Activated CD4-positive, alpha-beta T cell treated with anti-CD3 and anti-CD28 coated beads for 48 hours (primary cell): ENCODE measurements around the gene INTS11.
"Not testable (repeated sequence)": the region's sequence is repeated elsewhere in the genome, so short reads cannot be mapped to it uniquely, and the experiment has no call there.

ENCODE experiments used
- DNase-seq: peaks from one replicate; pipeline ENCODE4 v3.0.0-alpha.2; 2020

INTS11 gene

GRCh38 chr1:1324524-1325287 is at the start of gene INTS11, which contains the start of gene CPTP:
Gene INTS11, minus strand, starts transcription at chr1:1324660. Its CDS starts 52 bp downstream, at chr1:1324608.
Gene CPTP, plus strand, starts transcription at chr1:1324802. Its CDS starts 2,109 bp downstream, at chr1:1326911.
- DNase-seq, result peak; percentile 98

GRCh38 chr1:1373815-1374588 is 49.5 kb upstream of the INTS11 start:
- no peak for DNase-seq

- no peak for DNase-seq
Observed at GRCh38 chr1:1373051-1373814, 48.8 kb upstream of the INTS11 start.

GRCh38 chr1:1371746-1372711 is 47.6 kb upstream of the INTS11 start:
- peak; percentile 87 for DNase-seq

- DNase-seq, result peak; percentile 47
Observed at GRCh38 chr1:1371364-1371745, 46.9 kb upstream of the INTS11 start.

GRCh38 chr1:1370771-1371300 is 46.4 kb upstream of the INTS11 start:
- no peak for DNase-seq

GRCh38 chr1:1370094-1370493 is 45.6 kb upstream of the INTS11 start:
- DNase-seq, result not testable (repeated sequence)

GRCh38 chr1:1367315-1367714 is 42.9 kb upstream of the INTS11 start:
- DNase-seq, result no peak

GRCh38 chr1:1366699-1367066 is 42.2 kb upstream of the INTS11 start:
- DNase-seq, result no peak

- no peak for DNase-seq
Observed at GRCh38 chr1:1365875-1366698, 41.6 kb upstream of the INTS11 start.

GRCh38 chr1:1364266-1364665 is 39.8 kb upstream of the INTS11 start:
- DNase-seq, result no peak

GRCh38 chr1:1361982-1362423 is 37.5 kb upstream of the INTS11 start:
- no peak for DNase-seq

GRCh38 chr1:1361233-1361981 is 36.9 kb upstream of the INTS11 start:
- DNase-seq, result no peak

- DNase-seq, result no peak
Observed at GRCh38 chr1:1360506-1361169, 36.2 kb upstream of the INTS11 start.

- DNase-seq, result no peak
Observed at GRCh38 chr1:1359664-1360468, 35.4 kb upstream of the INTS11 start.

- DNase-seq, result no peak
Observed at GRCh38 chr1:1359308-1359663, 34.8 kb upstream of the INTS11 start.

GRCh38 chr1:1358433-1359271 is 34.2 kb upstream of the INTS11 start, which contains the start of gene MXRA8:
Gene MXRA8, minus strand, starts transcription at chr1:1358555. Its CDS starts 51 bp downstream, at chr1:1358504.
- DNase-seq, result peak; percentile 47
